Measurements from ENCODE around the gene EMILIN1. TPM values are rescaled to one million over a fixed set of nuclear protein-coding genes. Genes with fewer than 3 reads are reported as not detected.
A peak's percentile ranks its signal among the peaks of the same experiment; 100 is the strongest.

The EMILIN1 gene
- 0.65 and 1.1 TPM in 2 replicates for total RNA-seq (2014; rRNA removed; shearing (Covaris generic))

DNA sequence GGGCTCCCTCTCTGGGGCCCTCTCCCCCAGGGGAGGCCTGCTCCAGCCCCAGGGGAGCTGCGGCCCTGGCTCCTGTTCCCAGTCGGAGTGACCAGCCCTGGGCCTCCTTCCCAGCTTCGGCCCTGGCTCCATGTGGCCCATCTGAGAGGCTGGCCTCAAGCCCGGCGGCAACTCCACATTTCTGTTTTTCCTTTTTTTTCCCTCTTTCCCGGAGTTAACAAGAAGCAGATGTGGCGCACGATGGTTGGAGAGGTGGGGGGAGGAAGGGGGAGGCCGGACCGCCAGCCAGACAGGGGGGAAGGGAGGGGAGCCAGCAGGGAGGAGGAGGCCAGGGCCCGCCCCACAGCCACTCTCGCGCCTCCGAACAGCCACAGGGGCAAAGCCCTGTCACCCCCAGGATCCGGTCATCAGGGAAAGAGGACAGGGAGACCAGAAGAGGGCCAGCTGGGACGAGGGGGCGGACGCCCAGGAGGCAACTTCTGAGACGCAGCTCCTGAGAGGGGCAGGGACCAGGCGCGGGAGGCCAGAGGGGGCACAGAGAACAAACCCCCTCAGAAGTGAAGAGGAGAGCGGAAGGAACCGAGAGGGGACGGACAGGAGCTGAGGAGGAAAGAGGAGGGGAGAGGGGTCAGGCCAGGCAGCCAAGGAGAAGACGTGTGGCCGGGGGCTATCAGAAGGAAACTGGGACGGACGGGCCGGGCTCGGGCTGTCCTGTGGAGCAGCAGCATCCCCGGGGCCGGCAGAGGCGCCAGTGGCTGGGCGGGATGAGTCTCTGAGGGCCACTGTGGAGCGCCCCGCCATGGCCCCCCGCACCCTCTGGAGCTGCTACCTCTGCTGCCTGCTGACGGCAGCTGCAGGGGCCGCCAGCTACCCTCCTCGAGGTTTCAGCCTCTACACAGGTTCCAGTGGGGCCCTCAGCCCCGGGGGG is at the start of gene EMILIN1:
Gene EMILIN1, plus strand, starts transcription at position 349 of the 928 bp plus-strand sequence. Its CDS starts 451 bp downstream, at position 800.
- DNase-seq (ENCODE audit: low spot score): no peak

DNA sequence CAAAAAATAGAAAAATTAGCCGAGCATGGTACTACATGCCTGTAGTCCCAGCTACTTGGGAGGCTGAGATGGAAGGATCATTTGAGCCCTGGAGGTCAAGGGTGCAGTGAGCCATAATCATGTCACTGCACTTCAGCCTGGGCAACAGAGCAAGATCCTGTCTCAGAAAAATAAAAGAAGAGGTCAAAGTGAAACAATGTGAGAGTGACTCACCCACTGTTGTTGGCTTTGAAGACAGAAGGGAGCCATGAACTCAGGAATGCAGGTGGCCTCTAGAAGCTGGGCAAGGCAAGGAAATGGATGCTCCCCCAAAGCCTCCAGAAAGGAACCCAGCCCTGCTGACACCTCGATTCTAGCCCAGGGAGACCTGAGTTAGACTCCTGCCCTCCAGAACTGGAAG is 49.4 kb upstream of the EMILIN1 start:
- DNase-seq (ENCODE audit: low spot score): no peak

DNA sequence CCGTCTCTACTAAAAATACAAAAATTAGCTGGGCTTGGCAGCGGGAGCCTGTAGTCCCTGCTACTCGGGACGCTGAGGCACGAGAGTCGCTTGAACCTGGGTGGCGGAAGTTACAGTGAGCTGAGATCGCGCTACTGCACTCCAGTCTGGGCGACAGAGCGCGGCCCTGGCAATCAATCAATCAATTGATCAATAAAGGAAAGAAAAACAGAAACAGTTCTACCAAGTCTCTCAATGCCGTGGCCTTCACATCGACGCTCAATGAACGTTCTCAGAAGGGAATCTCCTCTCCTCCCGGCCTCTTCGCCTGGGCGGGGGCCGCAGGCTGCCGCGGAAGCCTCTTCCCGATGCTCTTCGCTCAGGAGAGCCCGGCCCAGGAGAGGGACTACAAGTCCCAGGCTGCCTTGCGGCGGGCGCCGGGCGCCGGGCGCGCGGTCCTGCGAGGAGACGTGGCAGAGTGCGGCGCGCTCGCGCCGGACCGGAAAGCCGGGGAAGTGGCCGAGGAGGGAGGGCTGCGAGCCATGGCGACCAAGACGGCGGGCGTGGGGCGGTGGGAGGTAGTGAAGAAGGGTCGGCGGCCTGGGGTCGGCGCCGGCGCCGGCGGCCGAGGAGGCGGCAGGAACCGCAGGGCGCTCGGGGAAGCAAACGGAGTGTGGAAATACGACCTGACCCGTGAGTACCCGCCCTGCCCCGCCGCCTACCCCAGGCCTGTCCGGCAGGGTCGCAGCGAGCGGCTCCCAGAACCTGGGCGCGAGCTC is 45.7 kb upstream of the EMILIN1 start, which contains the start of gene TMEM214:
Gene TMEM214, plus strand, starts transcription at position 471 of the 758 bp plus-strand sequence. Its CDS starts 51 bp downstream, at position 522.
- peak; percentile 89 for DNase-seq (ENCODE audit: low spot score)

- peak; percentile 20 for DNase-seq (ENCODE audit: low spot score)
Observed at GRCh38 chr2:27033253-27033852, 45.1 kb upstream of the EMILIN1 start.

- DNase-seq (ENCODE audit: low spot score): no peak
Observed at GRCh38 chr2:27038012-27038411, 40.4 kb upstream of the EMILIN1 start.

GRCh38 chr2:27038631-27039339 is 39.6 kb upstream of the EMILIN1 start:
- no peak for DNase-seq (ENCODE audit: low spot score)

DNA sequence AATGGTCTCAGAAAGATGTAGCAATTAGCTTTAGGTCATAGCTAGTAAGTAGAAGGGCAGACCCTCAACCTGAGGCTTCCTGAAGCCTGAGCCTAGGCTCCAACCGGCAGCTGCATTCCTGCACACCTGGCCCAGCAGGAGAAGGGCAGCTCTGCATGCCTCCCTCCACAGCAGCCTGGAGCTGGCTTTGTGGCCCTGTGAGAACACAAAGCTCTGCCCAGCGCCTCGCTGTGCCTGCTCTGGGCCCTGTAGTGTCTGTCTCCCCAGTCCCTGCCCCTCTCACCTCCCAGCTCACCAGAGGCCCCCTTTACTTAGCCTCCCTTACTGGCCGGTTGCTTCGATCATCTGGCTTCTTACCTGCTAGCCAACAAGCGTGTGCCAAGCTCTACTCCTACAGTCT is 39.0 kb upstream of the EMILIN1 start:
- DNase-seq (ENCODE audit: low spot score): no peak

GRCh38 chr2:27039871-27040270 is 38.5 kb upstream of the EMILIN1 start:
- DNase-seq (ENCODE audit: low spot score): no peak

DNA sequence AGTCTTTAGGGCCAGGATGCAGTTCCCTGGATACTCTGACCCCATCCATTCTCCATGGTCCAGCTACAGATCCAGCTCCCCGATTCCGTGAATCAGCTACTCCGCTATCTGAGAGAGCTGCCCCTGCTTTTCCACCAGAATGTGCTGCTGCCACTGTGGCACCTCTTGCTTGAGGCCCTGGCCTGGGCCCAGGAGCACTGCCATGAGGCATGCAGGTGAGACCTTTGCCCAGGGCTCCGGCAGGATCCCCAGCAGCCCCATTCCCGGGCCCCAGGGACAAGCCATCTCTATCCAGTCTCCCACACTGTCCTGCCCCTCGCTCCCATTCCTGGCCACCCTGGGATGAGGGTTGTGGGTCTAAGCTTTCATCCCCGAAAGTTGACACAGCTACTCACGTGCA is 38.1 kb upstream of the EMILIN1 start:
- no peak for DNase-seq (ENCODE audit: low spot score)

DNA sequence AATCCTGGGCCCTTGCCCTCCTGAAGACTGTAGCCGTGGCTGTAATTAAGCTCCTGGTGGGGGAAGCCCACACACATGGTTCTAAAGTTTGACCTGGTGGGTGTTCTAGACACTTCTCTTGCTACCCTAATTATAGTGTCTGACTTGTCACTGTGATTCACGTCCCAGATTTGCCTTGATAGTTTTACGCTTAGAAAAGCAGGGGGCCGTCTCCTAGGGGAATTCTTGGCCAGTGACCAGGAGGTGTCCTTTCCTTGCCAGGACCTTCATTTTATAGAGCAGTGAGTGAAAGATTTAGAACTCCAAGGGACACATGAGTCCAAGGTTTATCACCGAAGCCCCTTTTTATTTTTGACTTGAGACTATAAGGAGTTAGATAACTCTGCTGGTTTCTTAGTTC is 36.7 kb upstream of the EMILIN1 start:
- no peak for DNase-seq (ENCODE audit: low spot score)

DNA sequence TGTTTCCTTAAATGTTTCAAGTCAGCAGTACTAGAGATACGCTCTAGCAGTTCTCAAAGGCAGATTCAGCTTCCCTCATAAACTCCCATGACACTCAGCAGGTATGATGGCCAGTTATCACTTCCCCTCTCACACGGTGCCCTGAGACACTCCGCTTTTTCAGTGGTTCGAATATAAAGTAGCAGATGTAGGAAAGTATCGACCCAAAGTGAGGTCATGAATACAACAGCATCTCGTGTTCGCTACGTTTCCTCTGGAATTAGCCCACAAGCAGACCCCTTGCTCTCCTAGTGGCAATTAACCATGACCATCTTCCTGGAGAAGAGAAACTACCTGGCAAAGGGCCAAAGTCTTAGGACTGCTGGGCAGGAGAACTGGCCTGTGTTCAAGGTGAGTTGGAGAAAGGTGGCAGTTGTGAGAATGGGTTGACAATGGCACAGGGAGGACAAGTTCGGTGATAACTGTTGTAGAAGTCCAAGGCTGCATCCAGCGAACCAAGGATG is 36.2 kb upstream of the EMILIN1 start:
- peak; percentile 22 for DNase-seq (ENCODE audit: low spot score)

DNA sequence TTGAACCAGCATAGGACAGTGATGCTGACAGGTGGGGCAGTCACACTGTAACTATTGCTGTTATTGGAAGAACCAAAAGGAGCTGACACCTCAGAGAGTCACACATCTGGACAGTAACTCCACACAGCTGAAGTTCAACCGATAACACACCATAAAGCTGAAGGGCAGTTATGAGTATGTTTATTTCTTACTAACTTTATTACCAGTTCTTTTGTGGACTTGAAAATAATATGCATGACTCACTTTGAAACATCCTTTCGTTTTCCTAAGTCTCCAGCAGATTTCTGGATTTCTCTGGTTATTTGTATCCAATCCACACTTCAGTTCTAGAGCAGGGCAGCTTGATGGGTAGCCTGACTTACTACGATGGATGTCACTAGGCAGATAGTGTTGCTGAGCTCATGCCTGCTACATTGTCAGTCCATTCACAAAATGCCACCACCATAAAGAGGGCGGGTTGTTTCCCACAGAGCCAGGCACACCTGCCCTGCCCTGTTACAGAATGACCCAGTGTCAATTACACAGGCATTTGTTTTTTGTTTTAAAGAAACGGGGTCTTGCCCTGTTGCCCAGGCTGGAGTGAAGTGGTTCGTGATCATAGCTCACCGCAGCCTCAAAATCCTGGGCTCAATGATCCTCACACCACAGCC is 35.3 kb upstream of the EMILIN1 start:
- DNase-seq (ENCODE audit: low spot score): no peak

GRCh38 chr2:27049422-27050280 is 28.8 kb upstream of the EMILIN1 start:
- no peak for DNase-seq (ENCODE audit: low spot score)

DNA sequence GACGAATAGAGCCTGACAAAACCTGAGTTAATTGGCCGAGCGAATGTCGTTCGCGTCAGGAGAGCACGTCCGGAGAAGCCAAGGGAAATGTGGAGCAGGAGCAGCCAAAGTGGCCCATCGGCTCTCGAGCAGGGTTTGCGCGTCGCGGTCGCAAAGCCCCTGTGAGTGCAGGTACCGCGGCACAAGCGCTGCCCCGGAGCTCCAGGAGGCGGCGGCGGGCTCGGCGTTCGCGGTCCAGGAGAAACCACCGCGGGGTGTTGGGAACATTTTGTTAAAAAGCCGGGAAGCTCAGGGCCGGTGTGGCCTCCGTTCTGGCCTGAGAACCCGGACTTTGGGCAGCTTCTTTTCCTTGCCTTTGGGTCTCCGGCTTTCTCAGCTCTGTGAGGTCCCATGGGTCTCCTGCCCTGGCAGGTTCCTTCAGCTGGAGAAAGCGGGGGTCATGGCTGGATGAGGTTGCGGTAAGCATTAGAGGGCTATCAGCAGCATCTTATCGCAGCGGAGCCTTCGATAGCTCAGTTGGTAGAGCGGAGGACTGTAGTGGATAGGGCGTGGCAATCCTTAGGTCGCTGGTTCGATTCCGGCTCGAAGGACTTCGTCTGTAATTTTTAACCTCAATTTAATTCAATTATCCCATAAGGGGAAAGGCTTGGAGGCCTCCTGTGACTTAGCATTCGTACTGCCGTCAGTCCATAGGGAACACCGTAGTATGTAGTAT is 28.0 kb upstream of the EMILIN1 start:
- DNase-seq (ENCODE audit: low spot score): peak; percentile 99

- DNase-seq (ENCODE audit: low spot score): peak; percentile 97
Observed at GRCh38 chr2:27050996-27051901, 27.2 kb upstream of the EMILIN1 start, which contains the start of gene AGBL5. Gene AGBL5 (plus strand): TSS chr2:27051668. CDS start chr2:27052959, 1,291 bp downstream.

GRCh38 chr2:27051902-27052645 is 26.3 kb upstream of the EMILIN1 start:
- DNase-seq (ENCODE audit: low spot score): peak; percentile 41

DNA sequence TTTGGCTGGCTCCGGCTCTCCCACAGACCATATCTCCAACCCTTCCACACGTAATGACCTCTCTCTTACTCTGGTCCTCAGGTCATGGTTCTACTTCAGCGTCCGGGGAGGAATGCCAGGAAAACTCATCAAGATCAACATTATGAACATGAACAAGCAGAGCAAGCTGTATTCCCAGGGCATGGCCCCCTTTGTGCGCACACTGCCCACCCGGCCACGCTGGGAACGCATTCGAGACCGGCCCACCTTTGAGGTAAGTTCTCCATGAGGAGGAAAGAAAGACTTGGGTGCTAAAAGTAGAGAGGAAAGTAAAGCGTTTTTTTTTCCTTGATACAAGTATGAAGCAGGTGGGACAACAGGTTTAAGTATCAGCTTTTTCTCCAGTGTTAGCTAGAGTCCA is 25.1 kb upstream of the EMILIN1 start:
- DNase-seq (ENCODE audit: low spot score): no peak
